ENCODE results near the gene SIPA1L3. TPM values are rescaled to one million over a fixed set of nuclear protein-coding genes. Genes with fewer than 3 reads are reported as not detected.
A peak's percentile ranks its signal among the peaks of the same experiment; 100 is the strongest.

The SIPA1L3 gene
- total and polyA plus RNA-seq, 9 of the 15 experiments (the other 6 are each of a cell fraction or from before 2014, with no cell fraction given), result 0.01 to 6.1 (median 2.5) TPM

DNA sequence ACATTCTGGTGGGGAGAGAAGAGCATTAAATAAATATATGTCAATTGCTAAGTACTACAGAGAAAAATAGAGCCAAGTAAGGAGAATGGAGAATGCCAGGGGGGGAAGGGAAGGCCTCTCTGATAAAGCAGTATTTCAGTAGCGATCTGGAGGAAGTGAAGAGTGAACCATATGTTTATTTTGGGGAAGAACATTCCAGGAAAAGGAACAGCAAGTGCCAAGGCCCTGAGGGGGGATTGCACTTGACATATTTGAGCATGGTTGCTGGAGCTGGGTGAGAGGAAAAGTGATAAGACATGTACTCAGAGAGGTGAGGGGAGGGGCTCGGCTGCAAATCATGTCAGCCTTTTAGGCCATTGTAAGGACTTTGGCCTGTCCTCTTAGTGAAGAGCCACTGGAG is 31.0 kb upstream of the SIPA1L3 start (continued):
- TF ChIP-seq, protein P1, sequence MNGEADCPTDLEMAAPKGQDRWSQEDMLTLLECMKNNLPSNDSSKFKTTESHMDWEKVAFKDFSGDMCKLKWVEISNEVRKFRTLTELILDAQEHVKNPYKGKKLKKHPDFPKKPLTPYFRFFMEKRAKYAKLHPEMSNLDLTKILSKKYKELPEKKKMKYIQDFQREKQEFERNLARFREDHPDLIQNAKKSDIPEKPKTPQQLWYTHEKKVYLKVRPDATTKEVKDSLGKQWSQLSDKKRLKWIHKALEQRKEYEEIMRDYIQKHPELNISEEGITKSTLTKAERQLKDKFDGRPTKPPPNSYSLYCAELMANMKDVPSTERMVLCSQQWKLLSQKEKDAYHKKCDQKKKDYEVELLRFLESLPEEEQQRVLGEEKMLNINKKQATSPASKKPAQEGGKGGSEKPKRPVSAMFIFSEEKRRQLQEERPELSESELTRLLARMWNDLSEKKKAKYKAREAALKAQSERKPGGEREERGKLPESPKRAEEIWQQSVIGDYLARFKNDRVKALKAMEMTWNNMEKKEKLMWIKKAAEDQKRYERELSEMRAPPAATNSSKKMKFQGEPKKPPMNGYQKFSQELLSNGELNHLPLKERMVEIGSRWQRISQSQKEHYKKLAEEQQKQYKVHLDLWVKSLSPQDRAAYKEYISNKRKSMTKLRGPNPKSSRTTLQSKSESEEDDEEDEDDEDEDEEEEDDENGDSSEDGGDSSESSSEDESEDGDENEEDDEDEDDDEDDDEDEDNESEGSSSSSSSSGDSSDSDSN (IDR thresholded peaks at IDR 0.05; ENCODE audit: borderline replicate concordance in 1 of 2, low read depth in 2 of 2, low read length in 2 of 2), result no peak
- TF ChIP-seq, protein P2, sequence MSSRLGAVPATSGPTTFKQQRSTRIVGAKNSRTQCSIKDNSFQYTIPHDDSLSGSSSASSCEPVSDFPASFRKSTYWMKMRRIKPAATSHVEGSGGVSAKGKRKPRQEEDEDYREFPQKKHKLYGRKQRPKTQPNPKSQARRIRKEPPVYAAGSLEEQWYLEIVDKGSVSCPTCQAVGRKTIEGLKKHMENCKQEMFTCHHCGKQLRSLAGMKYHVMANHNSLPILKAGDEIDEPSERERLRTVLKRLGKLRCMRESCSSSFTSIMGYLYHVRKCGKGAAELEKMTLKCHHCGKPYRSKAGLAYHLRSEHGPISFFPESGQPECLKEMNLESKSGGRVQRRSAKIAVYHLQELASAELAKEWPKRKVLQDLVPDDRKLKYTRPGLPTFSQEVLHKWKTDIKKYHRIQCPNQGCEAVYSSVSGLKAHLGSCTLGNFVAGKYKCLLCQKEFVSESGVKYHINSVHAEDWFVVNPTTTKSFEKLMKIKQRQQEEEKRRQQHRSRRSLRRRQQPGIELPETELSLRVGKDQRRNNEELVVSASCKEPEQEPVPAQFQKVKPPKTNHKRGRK (tag; IDR thresholded peaks at IDR 0.05), result no peak
- TF ChIP-seq, protein P3, sequence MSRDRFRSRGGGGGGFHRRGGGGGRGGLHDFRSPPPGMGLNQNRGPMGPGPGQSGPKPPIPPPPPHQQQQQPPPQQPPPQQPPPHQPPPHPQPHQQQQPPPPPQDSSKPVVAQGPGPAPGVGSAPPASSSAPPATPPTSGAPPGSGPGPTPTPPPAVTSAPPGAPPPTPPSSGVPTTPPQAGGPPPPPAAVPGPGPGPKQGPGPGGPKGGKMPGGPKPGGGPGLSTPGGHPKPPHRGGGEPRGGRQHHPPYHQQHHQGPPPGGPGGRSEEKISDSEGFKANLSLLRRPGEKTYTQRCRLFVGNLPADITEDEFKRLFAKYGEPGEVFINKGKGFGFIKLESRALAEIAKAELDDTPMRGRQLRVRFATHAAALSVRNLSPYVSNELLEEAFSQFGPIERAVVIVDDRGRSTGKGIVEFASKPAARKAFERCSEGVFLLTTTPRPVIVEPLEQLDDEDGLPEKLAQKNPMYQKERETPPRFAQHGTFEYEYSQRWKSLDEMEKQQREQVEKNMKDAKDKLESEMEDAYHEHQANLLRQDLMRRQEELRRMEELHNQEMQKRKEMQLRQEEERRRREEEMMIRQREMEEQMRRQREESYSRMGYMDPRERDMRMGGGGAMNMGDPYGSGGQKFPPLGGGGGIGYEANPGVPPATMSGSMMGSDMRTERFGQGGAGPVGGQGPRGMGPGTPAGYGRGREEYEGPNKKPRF (IDR thresholded peaks at IDR 0.05; ENCODE audit: low read depth, low read length), result no peak
- TF ChIP-seq, protein P4, sequence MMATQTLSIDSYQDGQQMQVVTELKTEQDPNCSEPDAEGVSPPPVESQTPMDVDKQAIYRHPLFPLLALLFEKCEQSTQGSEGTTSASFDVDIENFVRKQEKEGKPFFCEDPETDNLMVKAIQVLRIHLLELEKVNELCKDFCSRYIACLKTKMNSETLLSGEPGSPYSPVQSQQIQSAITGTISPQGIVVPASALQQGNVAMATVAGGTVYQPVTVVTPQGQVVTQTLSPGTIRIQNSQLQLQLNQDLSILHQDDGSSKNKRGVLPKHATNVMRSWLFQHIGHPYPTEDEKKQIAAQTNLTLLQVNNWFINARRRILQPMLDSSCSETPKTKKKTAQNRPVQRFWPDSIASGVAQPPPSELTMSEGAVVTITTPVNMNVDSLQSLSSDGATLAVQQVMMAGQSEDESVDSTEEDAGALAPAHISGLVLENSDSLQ (IDR thresholded peaks at IDR 0.05), result peak; percentile 12; the same call in 1 of the 2 replicates
- peak; percentile 64 for TF ChIP-seq MEIS2 (IDR thresholded peaks at IDR 0.05; ENCODE audit: partially characterized antibody)

Data from K562 (cell line).